Astrocyte (in vitro differentiated cells and primary cell): ENCODE measurements around the gene CNST. TPM values are rescaled to one million over a fixed set of nuclear protein-coding genes. Genes with fewer than 3 reads are reported as not detected.

ENCODE experiments used
- DNase-seq: peaks from one replicate; pipeline ENCODE4 v3.0.0-alpha.2; 2010; ENCODE audit warnings: low read depth
- FAIRE-seq: peaks from 2 replicates; lab custom pipeline; 2011; peaks lifted over from hg19 to GRCh38; lab: Jason Lieb, UNC
- H2AFZ ChIP-seq: 2 replicates; pipeline ENCODE4 v1.6.0; 2012; ENCODE audit warnings: low read depth, low read length, inconsistent platforms
- H3K27ac ChIP-seq: 2 replicates; pipeline ENCODE4 v1.5.1; 2011; ENCODE audit warnings: low read depth, low read length, inconsistent platforms
- H3K27me3 ChIP-seq: 2 replicates; pipeline ENCODE4 v1.6.0; 2011; ENCODE audit warnings: low read length, inconsistent platforms; ENCODE audit not compliant: insufficient read depth
- H3K36me3 ChIP-seq: 2 replicates; pipeline ENCODE4 v1.5.1; 2011; ENCODE audit warnings: low read length, inconsistent platforms; ENCODE audit not compliant: insufficient read depth
- H3K4me1 ChIP-seq: 2 replicates; pipeline ENCODE4 v1.5.1; 2011; ENCODE audit warnings: low read length, inconsistent platforms; ENCODE audit not compliant: insufficient read depth
- H3K4me2 ChIP-seq: 2 replicates; pipeline ENCODE4 v1.6.0; 2012; ENCODE audit warnings: low read length, inconsistent platforms
- H3K4me3 ChIP-seq: 2 replicates; pipeline ENCODE4 v1.5.1; 2011; ENCODE audit warnings: low read depth, mild to moderate bottlenecking, low read length, inconsistent platforms; ENCODE audit not compliant: insufficient read depth
- H3K79me2 ChIP-seq: 2 replicates; pipeline ENCODE4 v1.6.0; 2012; ENCODE audit warnings: mild to moderate bottlenecking, low read length, inconsistent platforms; ENCODE audit not compliant: insufficient read depth
- H3K9ac ChIP-seq: 2 replicates; pipeline ENCODE4 v1.6.0; 2012; ENCODE audit warnings: mild to moderate bottlenecking, low read length, inconsistent platforms
- H3K9me3 ChIP-seq: 2 replicates; pipeline ENCODE4 v1.5.1; 2012; ENCODE audit warnings: low read depth, mild to moderate bottlenecking, low read length, inconsistent platforms; ENCODE audit not compliant: insufficient read depth
- H4K20me1 ChIP-seq: 2 replicates; pipeline ENCODE4 v1.6.0; 2012; ENCODE audit warnings: low read length, inconsistent platforms; ENCODE audit not compliant: insufficient read depth
- H3K27ac Mint-ChIP-seq: one replicate; pipeline ENCODE4 v1.8.0; 2021; ENCODE audit warnings: mild to moderate bottlenecking, mixed read lengths; ENCODE audit not compliant: unreplicated experiment
- H3K27me3 Mint-ChIP-seq: one replicate; pipeline ENCODE4 v1.8.0; 2021; ENCODE audit warnings: low read depth, mixed read lengths; ENCODE audit not compliant: unreplicated experiment
- H3K36me3 Mint-ChIP-seq: one replicate; pipeline ENCODE4 v1.8.0; 2021; ENCODE audit warnings: low read depth, mixed read lengths; ENCODE audit not compliant: unreplicated experiment
- H3K4me1 Mint-ChIP-seq: one replicate; pipeline ENCODE4 v1.8.0; 2021; ENCODE audit warnings: low read depth, mixed read lengths; ENCODE audit not compliant: unreplicated experiment
- H3K4me3 Mint-ChIP-seq: one replicate; pipeline ENCODE4 v1.8.0; 2021; ENCODE audit warnings: mild to moderate bottlenecking, moderate library complexity, mixed read lengths; ENCODE audit not compliant: unreplicated experiment
- H3K9me3 Mint-ChIP-seq: one replicate; pipeline ENCODE4 v1.8.0; 2021; ENCODE audit warnings: mild to moderate bottlenecking, mixed read lengths; ENCODE audit not compliant: unreplicated experiment
- CTCF ChIP-seq: IDR thresholded peaks from 2 replicates; pipeline ENCODE4 v1.5.1; 2011; ENCODE audit warnings: low read depth, mild to moderate bottlenecking, inconsistent platforms, low read length, moderate library complexity; ENCODE audit not compliant: insufficient read depth
- EZH2 ChIP-seq: IDR thresholded peaks from 2 replicates; pipeline ENCODE4 v1.6.1; 2012; ENCODE audit warnings: mild to moderate bottlenecking, low read length, inconsistent platforms; ENCODE audit not compliant: insufficient read depth
- total RNA-seq: library from RNA; stranded (reverse); gene quantifications from 2 replicates; pipeline ENCODE4 v1.2.1, GENCODE V29; 2021

CNST gene
- total RNA-seq, 1 donor from 2014 or later, result 19.8 TPM

DNA sequence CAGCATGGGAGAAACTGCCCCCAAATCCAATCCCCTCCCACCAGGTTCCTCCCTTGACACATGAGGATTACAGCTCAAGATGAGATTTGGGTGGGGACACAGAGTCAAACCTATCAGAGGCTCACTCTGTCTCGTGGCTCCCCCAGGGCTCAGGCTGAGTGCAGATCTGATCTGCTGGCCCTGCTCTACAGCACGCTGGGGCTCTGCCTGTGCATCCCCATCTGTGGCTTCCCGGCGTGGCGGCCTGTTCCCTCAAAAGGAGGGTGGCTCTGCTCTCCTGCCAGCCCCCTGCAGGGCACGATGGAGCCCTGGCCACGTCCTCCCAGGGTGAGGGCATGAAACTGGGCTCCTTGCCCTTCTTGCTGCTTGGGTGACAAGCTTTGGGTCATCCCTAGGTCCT, 39.3 kb upstream of the CNST start:
- H3K4me1 Mint-ChIP-seq, result peaks cover 2% of the 10 kb centered on the region
- Histone ChIP-seq H4K20me1 (no peaks in the 10 kb centered on the region), H3K79me2 (no peaks in the 10 kb centered on the region), H3K4me2 (no peak overlapping the region), H3K4me3 (no peak overlapping the region), H3K27ac (no peak overlapping the region), H2AFZ (no peak overlapping the region), H3K4me1 (no peaks in the 10 kb centered on the region), H3K27me3 (no peaks in the 10 kb centered on the region), H3K9ac (no peak overlapping the region), H3K9me3 (peaks cover 3% of the 10 kb centered on the region), H3K36me3 (no peaks in the 10 kb centered on the region)
- H3K27ac Mint-ChIP-seq, result no peak overlapping the region
- peaks cover 12% of the 10 kb centered on the region for H3K36me3 Mint-ChIP-seq
- H3K4me3 Mint-ChIP-seq, result no peak overlapping the region
- H3K27me3 Mint-ChIP-seq, result peaks cover 20% of the 10 kb centered on the region
- H3K9me3 Mint-ChIP-seq, result peaks cover 31% of the 10 kb centered on the region
- FAIRE-seq, result no peak
- no peak for TF ChIP-seq CTCF
- no peak for TF ChIP-seq EZH2
- no peak for DNase-seq

- peaks cover 12% of the 10 kb centered on the region for H3K36me3 Mint-ChIP-seq
- peak overlapping the region; percentile 62 for H3K27ac Mint-ChIP-seq
- no peaks in the 10 kb centered on the region for H3K79me2 ChIP-seq
These were observed 38.7 kb upstream of the CNST start for GRCh38 chr1:246527402-246528088.

More at GRCh38 chr1:246527402-246528088, 38.7 kb upstream of the CNST start:
- Histone ChIP-seq H3K27me3 (no peaks in the 10 kb centered on the region), H3K9ac (no peak overlapping the region), H3K4me1 (no peaks in the 10 kb centered on the region), H3K4me2 (no peak overlapping the region), H3K27ac (no peak overlapping the region), H3K4me3 (no peak overlapping the region), H4K20me1 (no peaks in the 10 kb centered on the region), H3K36me3 (no peaks in the 10 kb centered on the region), H3K9me3 (peaks cover 3% of the 10 kb centered on the region), H2AFZ (no peak overlapping the region)
- TF ChIP-seq CTCF (no peak), EZH2 (no peak)
- H3K4me3 Mint-ChIP-seq, result no peak overlapping the region
- no peak for DNase-seq
- peaks cover 2% of the 10 kb centered on the region for H3K4me1 Mint-ChIP-seq
- peaks cover 30% of the 10 kb centered on the region for H3K9me3 Mint-ChIP-seq
- peaks cover 22% of the 10 kb centered on the region for H3K27me3 Mint-ChIP-seq
- FAIRE-seq, result no peak
